ENCODE results near the gene TSEN15. TPM values are rescaled to one million over a fixed set of nuclear protein-coding genes. Genes with fewer than 3 reads are reported as not detected.

Gene TSEN15
- total and polyA plus RNA-seq, 2 experiments from 2014 or later, result 52.4 to 64.4 TPM

- no peak overlapping the region for H3K27ac ChIP-seq
- no peaks in the 10 kb centered on the region for H3K9me3 ChIP-seq (ENCODE audit: low read depth)
- no peak for DNase-seq (ENCODE audit: low read depth in 1 of 2, low spot score in 1 of 2)
- TF ChIP-seq, protein P1, sequence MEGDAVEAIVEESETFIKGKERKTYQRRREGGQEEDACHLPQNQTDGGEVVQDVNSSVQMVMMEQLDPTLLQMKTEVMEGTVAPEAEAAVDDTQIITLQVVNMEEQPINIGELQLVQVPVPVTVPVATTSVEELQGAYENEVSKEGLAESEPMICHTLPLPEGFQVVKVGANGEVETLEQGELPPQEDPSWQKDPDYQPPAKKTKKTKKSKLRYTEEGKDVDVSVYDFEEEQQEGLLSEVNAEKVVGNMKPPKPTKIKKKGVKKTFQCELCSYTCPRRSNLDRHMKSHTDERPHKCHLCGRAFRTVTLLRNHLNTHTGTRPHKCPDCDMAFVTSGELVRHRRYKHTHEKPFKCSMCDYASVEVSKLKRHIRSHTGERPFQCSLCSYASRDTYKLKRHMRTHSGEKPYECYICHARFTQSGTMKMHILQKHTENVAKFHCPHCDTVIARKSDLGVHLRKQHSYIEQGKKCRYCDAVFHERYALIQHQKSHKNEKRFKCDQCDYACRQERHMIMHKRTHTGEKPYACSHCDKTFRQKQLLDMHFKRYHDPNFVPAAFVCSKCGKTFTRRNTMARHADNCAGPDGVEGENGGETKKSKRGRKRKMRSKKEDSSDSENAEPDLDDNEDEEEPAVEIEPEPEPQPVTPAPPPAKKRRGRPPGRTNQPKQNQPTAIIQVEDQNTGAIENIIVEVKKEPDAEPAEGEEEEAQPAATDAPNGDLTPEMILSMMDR (IDR thresholded peaks at IDR 0.05; ENCODE audit: low read depth, low read length), result no peak
- H3K27me3 ChIP-seq, result peaks cover 16% of the 10 kb centered on the region
- no peak overlapping the region for H3K4me3 ChIP-seq
- no peaks in the 10 kb centered on the region for H3K36me3 ChIP-seq
- H3K4me1 ChIP-seq (ENCODE audit: low read depth), result peaks cover 19% of the 10 kb centered on the region
Measured at GRCh38 chr1:184031409-184032107, 20.0 kb upstream of the TSEN15 start.

DNA sequence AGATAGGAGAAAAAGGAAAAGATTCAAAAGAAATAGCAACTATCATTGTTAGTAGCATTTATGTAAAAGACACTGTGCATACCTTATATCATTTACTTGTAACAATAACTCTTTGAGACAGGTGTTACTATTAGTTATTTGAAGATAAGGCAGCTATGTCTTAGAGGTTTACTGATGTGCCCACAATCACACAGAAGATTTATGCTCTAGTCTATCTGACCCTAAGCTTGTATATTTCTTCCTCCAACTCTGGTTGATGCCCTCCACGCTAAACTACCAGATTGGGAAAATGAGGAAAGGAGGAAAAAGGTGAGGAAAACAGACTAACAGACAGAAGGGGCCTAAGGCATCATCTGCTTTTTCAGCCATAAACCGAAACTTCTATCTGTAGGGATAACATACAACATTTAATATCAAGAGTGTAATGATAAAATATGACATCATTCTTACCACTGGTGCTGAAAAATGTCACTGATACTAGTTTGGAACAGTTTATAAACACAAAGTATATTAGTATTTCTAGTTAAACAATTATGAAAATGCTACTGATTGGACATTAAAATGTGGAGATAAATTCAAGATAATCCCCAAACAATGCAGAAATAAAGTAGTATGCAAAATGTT lies 19.1 kb upstream of the TSEN15 start:
- no peak overlapping the region for H3K4me3 ChIP-seq
- peaks cover 19% of the 10 kb centered on the region for H3K4me1 ChIP-seq (ENCODE audit: low read depth)
- H3K27me3 ChIP-seq, result peaks cover 16% of the 10 kb centered on the region
- no peaks in the 10 kb centered on the region for H3K36me3 ChIP-seq
- TF ChIP-seq, protein P1 (IDR thresholded peaks at IDR 0.05; ENCODE audit: low read depth, low read length), result no peak
- no peaks in the 10 kb centered on the region for H3K9me3 ChIP-seq (ENCODE audit: low read depth)
- no peak overlapping the region for H3K27ac ChIP-seq
- no peak for DNase-seq (ENCODE audit: low read depth in 1 of 2, low spot score in 1 of 2)

- peaks cover 16% of the 10 kb centered on the region for H3K27me3 ChIP-seq
- TF ChIP-seq, protein P1 (IDR thresholded peaks at IDR 0.05; ENCODE audit: low read depth, low read length), result no peak
- no peaks in the 10 kb centered on the region for H3K36me3 ChIP-seq
- H3K27ac ChIP-seq, result no peak overlapping the region
- H3K9me3 ChIP-seq (ENCODE audit: low read depth), result no peaks in the 10 kb centered on the region
- H3K4me1 ChIP-seq (ENCODE audit: low read depth), result peaks cover 25% of the 10 kb centered on the region
- no peak overlapping the region for H3K4me3 ChIP-seq
- no peak for DNase-seq (ENCODE audit: low read depth in 1 of 2, low spot score in 1 of 2)
Measured at GRCh38 chr1:184032930-184033418, 18.6 kb upstream of the TSEN15 start.

DNA sequence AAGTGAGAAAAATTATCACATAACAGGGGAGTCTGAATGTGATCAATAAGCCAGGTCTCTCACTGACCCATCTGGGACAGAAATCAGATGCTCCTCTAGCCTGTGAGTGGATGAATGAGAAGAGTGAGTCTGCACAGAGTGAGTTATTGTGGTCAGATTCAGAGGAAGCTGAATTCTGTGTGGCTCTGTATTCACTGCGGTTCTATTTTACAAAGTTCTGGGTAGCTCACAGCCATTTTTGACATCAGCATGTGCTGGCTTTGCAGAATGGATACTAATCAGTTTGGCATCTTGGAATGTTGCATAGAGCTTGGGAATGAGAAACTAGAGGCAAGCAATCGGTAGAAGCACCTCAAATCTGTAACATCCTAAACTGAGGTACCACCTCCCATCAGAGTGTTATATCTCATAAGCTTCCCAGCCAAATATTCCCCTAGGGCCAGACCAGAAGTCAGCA lies 17.8 kb upstream of the TSEN15 start:
- H3K36me3 ChIP-seq, result no peaks in the 10 kb centered on the region
- TF ChIP-seq, protein P1 (IDR thresholded peaks at IDR 0.05; ENCODE audit: low read depth, low read length), result no peak
- H3K4me1 ChIP-seq (ENCODE audit: low read depth), result peaks cover 26% of the 10 kb centered on the region
- H3K27ac ChIP-seq, result no peak overlapping the region
- H3K9me3 ChIP-seq (ENCODE audit: low read depth), result no peaks in the 10 kb centered on the region
- DNase-seq (ENCODE audit: low read depth in 1 of 2, low spot score in 1 of 2), result no peak
- peaks cover 16% of the 10 kb centered on the region for H3K27me3 ChIP-seq
- H3K4me3 ChIP-seq, result no peak overlapping the region

DNA sequence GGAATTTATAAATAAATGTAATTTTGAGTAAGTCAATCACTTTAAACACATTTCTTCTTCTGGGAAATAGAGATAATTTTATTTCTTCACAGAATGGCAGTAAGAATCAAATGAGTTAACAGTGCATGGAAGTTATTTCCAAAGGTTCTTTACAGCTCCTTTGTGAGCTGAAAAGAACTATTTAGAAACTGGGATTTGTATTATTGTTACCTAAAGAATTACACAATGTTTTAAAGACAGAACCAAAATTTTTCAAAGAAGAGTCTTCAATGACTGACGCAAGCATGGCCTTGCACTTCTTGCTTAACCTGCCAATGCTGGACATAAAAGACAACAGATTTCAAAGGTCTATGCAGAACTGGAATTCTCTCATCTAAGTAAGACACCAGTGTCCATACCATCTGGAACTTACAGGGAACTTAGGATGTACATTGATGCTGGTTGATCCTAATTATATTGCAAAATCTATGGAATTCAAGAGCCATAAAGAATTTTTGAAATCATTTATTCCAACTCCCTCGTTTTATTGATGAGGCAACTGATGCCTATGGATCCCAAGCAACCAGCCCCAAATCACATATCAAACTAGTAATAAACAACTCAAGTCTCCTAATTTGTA lies 16.7 kb upstream of the TSEN15 start:
- H3K4me1 ChIP-seq (ENCODE audit: low read depth), result peaks cover 16% of the 10 kb centered on the region
- no peaks in the 10 kb centered on the region for H3K9me3 ChIP-seq (ENCODE audit: low read depth)
- H3K4me3 ChIP-seq, result no peak overlapping the region
- H3K36me3 ChIP-seq, result no peaks in the 10 kb centered on the region
- TF ChIP-seq, protein P1 (IDR thresholded peaks at IDR 0.05; ENCODE audit: low read depth, low read length), result no peak
- peaks cover 16% of the 10 kb centered on the region for H3K27me3 ChIP-seq
- no peak for DNase-seq (ENCODE audit: low read depth in 1 of 2, low spot score in 1 of 2)
- H3K27ac ChIP-seq, result no peak overlapping the region
